Effector memory CD4-positive, alpha-beta T cell (primary cell): ENCODE data around the gene GSPT2.
"Not testable (repeated sequence)": the region's sequence is repeated elsewhere in the genome, so short reads cannot be mapped to it uniquely, and the experiment has no call there.

ENCODE experiments used
- DNase-seq, 3 donors: peaks; one replicate each; pipeline ENCODE4 v3.0.0-alpha.2; 2020
- H3K27ac ChIP-seq: 2 replicates; pipeline ENCODE4 v1.7.0; 2013; ENCODE audit warnings: mild to moderate bottlenecking, low read length, moderate library complexity; ENCODE audit not compliant: insufficient read depth, poor library complexity, severe bottlenecking
- H3K27me3 ChIP-seq: replicated peaks from 2 replicates; pipeline ENCODE4 v1.7.0; 2013; ENCODE audit warnings: mild to moderate bottlenecking, low read length; ENCODE audit not compliant: insufficient read depth, control insufficient read depth, poor library complexity, severe bottlenecking
- H3K36me3 ChIP-seq: 2 replicates; pipeline ENCODE4 v1.7.0; 2013; ENCODE audit warnings: mild to moderate bottlenecking, low read length, moderate library complexity; ENCODE audit not compliant: control insufficient read depth, insufficient read depth
- H3K4me1 ChIP-seq: 2 replicates; pipeline ENCODE4 v1.7.0; 2013; ENCODE audit warnings: low read length, mild to moderate bottlenecking; ENCODE audit not compliant: control insufficient read depth, insufficient read depth, poor library complexity, severe bottlenecking
- H3K4me3 ChIP-seq: 2 replicates; pipeline ENCODE4 v1.7.0; 2013; ENCODE audit warnings: low read length, low read depth, mild to moderate bottlenecking; ENCODE audit not compliant: insufficient read depth, poor library complexity, severe bottlenecking
- H3K9me3 ChIP-seq: 2 replicates; pipeline ENCODE4 v1.7.0; 2013; ENCODE audit warnings: mild to moderate bottlenecking, low read length, moderate library complexity; ENCODE audit not compliant: control insufficient read depth
- total RNA-seq, 3 donors: gene quantifications; one replicate each; lab custom pipeline; 2026; lab: John Stamatoyannopoulos, UW

The GSPT2 gene
- total RNA-seq, result 5.0 to 8.5 (median 5.8) reads per million in 3 donors

GRCh38 chrX:51743179-51743957, at the start of gene GSPT2:
TSS of gene GSPT2 (plus strand) at chrX:51743442. CDS start at chrX:51743627, 185 bp downstream.
- no peaks in the 10 kb centered on the region for H3K36me3 ChIP-seq
- peaks cover 4% of the 10 kb centered on the region for H3K9me3 ChIP-seq
- peak within 1 kb of the TSS; percentile 25 for H3K27ac ChIP-seq

GRCh38 chrX:51694254-51694653, 49.0 kb upstream of the GSPT2 start:
- Histone ChIP-seq H3K27ac (no peak overlapping the region), H3K9me3 (no peaks in the 10 kb centered on the region), H3K27me3 (no peaks in the 10 kb centered on the region), H3K36me3 (no peaks in the 10 kb centered on the region), H3K4me3 (no peak overlapping the region), H3K4me1 (no peaks in the 10 kb centered on the region)
- DNase-seq, result no peak

More at GRCh38 chrX:51743179-51743957, at the start of gene GSPT2:
- Histone ChIP-seq H3K4me1 (no peaks in the 10 kb centered on the region), H3K27me3 (no peaks in the 10 kb centered on the region), H3K4me3 (peak within 1 kb of the TSS; percentile 61)
- peak in 2 of 3 donors; percentile 7 to 19 for DNase-seq

GRCh38 chrX:51697397-51697796, 45.8 kb upstream of the GSPT2 start:
- Histone ChIP-seq H3K27ac (no peak overlapping the region), H3K9me3 (no peaks in the 10 kb centered on the region), H3K4me3 (no peak overlapping the region), H3K4me1 (no peaks in the 10 kb centered on the region), H3K27me3 (no peaks in the 10 kb centered on the region), H3K36me3 (no peaks in the 10 kb centered on the region)
- no peak for DNase-seq

- H3K4me1 ChIP-seq, H3K27me3 ChIP-seq, H3K4me3 ChIP-seq, DNase-seq, H3K27ac ChIP-seq, H3K36me3 ChIP-seq, H3K9me3 ChIP-seq: not testable (repeated sequence)
Measured at GRCh38 chrX:51710277-51711164, 32.7 kb upstream of the GSPT2 start, which contains the start of gene CENPVL1. TSS of gene CENPVL1 (plus strand) at chrX:51710512. CDS start at chrX:51710512, 0 bp downstream.

GRCh38 chrX:51712943-51713647, 30.1 kb upstream of the GSPT2 start:
- not testable (repeated sequence) for H3K36me3 ChIP-seq, H3K4me1 ChIP-seq, H3K4me3 ChIP-seq, H3K27ac ChIP-seq, H3K9me3 ChIP-seq, H3K27me3 ChIP-seq, DNase-seq

- H3K4me1 ChIP-seq, result no peaks in the 10 kb centered on the region
- no peak overlapping the region for H3K27ac ChIP-seq
- no peaks in the 10 kb centered on the region for H3K36me3 ChIP-seq
- no peak overlapping the region for H3K4me3 ChIP-seq
- H3K9me3 ChIP-seq, result no peaks in the 10 kb centered on the region
- no peaks in the 10 kb centered on the region for H3K27me3 ChIP-seq
- no peak for DNase-seq
Measured at GRCh38 chrX:51728202-51728601, 15.0 kb upstream of the GSPT2 start.

GRCh38 chrX:51737091-51737490, 6.2 kb upstream of the GSPT2 start:
- Histone ChIP-seq H3K27me3 (no peaks in the 10 kb centered on the region), H3K4me1 (no peaks in the 10 kb centered on the region), H3K36me3 (no peaks in the 10 kb centered on the region), H3K9me3 (no peaks in the 10 kb centered on the region), H3K4me3 (no peak overlapping the region), H3K27ac (no peak overlapping the region)
- no peak for DNase-seq

GRCh38 chrX:51742586-51742985, 656 bp upstream of the GSPT2 start:
- H3K36me3 ChIP-seq, result no peaks in the 10 kb centered on the region
- H3K9me3 ChIP-seq, result peaks cover 4% of the 10 kb centered on the region
- H3K4me1 ChIP-seq, result no peaks in the 10 kb centered on the region
- no peak for DNase-seq
- no peak overlapping the region for H3K4me3 ChIP-seq
- no peaks in the 10 kb centered on the region for H3K27me3 ChIP-seq
- no peak overlapping the region for H3K27ac ChIP-seq

GRCh38 chrX:51747671-51748070, 4.4 kb downstream of the GSPT2 start:
- DNase-seq, result no peak

More at GRCh38 chrX:51747671-51748070, 4.4 kb downstream of the GSPT2 start:
- H3K27me3 ChIP-seq, result no peaks in the 10 kb centered on the region
- H3K4me3 ChIP-seq, result no peak overlapping the region
- H3K4me1 ChIP-seq, result no peaks in the 10 kb centered on the region
- H3K36me3 ChIP-seq, result no peaks in the 10 kb centered on the region
- H3K27ac ChIP-seq, result no peak overlapping the region
- H3K9me3 ChIP-seq, result peaks cover 4% of the 10 kb centered on the region
